IMR-90 (cell line): ENCODE results near the gene CERT1. TPM values are rescaled to one million over a fixed set of nuclear protein-coding genes. Genes with fewer than 3 reads are reported as not detected.

Source experiments
- ATAC-seq: fragments of 200-7000 bp; cut with Tn5 transposase; 2 replicates; pipeline ENCODE4 v1.9.1; 2020; ENCODE audit warnings: low read depth, mild to moderate bottlenecking, moderate library complexity
- BruUV-seq: library from RNA; stranded (reverse); fragments of 400-500 nt; replicated peaks from 2 replicates; lab custom pipeline; 2021; lab: Mats Ljungman, UMichigan
- CTCF ChIA-PET: fragments of 300-600 bp; formaldehyde crosslinking; extraction: SDS; loops from one replicate; lab custom pipeline; 2021; ENCODE audit warnings: antibody characterized with exemption; lab: Yijun Ruan, JAX
- POLR2A ChIA-PET: fragments of 300-600 bp; sonication (Branson Sonifier 250); formaldehyde crosslinking; loops from one replicate; lab custom pipeline; 2022; ENCODE audit warnings: antibody characterized with exemption; ENCODE audit not compliant: unreplicated experiment; lab: Charles Lee
- DNase-seq: peaks from one replicate; pipeline ENCODE4 v3.0.0; 2013
- H2AFZ ChIP-seq: replicated peaks from 2 replicates; pipeline ENCODE3; 2013; ENCODE audit warnings: low read length, mild to moderate bottlenecking; ENCODE audit not compliant: poor library complexity
- H2AK5ac ChIP-seq: 2 replicates; pipeline ENCODE4 v1.6.1; 2013; ENCODE audit warnings: low read depth, low read length, inconsistent platforms
- H2AK9ac ChIP-seq: replicated peaks from 2 replicates; pipeline ENCODE3; 2013; ENCODE audit warnings: mild to moderate bottlenecking, low read depth, low read length, moderate library complexity; ENCODE audit not compliant: poor library complexity
- H2BK120ac ChIP-seq: 2 replicates; pipeline ENCODE4 v1.6.1; 2013; ENCODE audit warnings: low read depth, low read length, inconsistent platforms
- H2BK15ac ChIP-seq: 3 replicates; pipeline ENCODE4 v1.6.1; 2013; ENCODE audit warnings: low read depth, low read length, inconsistent platforms
- H2BK20ac ChIP-seq: 2 replicates; pipeline ENCODE4 v1.6.1; 2013; ENCODE audit warnings: low read depth, mild to moderate bottlenecking, inconsistent platforms, low read length, moderate library complexity
- H2BK5ac ChIP-seq: 2 replicates; pipeline ENCODE4 v1.6.1; 2013; ENCODE audit warnings: mild to moderate bottlenecking, low read depth, low read length, inconsistent platforms; ENCODE audit not compliant: poor library complexity, severe bottlenecking
- H3K14ac ChIP-seq: replicated peaks from 2 replicates; pipeline ENCODE4 v1.6.1; 2013; ENCODE audit warnings: low read depth, low read length, inconsistent platforms
- H3K18ac ChIP-seq: 2 replicates; pipeline ENCODE4 v1.6.1; 2013; ENCODE audit warnings: low read depth, low read length, control low read depth
- H3K23ac ChIP-seq: 2 replicates; pipeline ENCODE4 v1.6.1; 2013; ENCODE audit warnings: low read depth, low read length, inconsistent platforms
- H3K27ac ChIP-seq: 2 replicates; pipeline ENCODE4 v1.5.1; 2013; ENCODE audit warnings: mild to moderate bottlenecking, control low read depth, low read length; ENCODE audit not compliant: insufficient read depth
- H3K27me3 ChIP-seq: 2 replicates; pipeline ENCODE4 v1.6.1; 2013; ENCODE audit warnings: low read length; ENCODE audit not compliant: control insufficient read depth, insufficient read depth
- H3K36me3 ChIP-seq: 2 replicates; pipeline ENCODE4 v1.6.1; 2013; ENCODE audit warnings: low read length, mixed read lengths; ENCODE audit not compliant: control insufficient read depth, insufficient read depth
- H3K4ac ChIP-seq: 2 replicates; pipeline ENCODE4 v1.6.1; 2013; ENCODE audit warnings: low read depth, low read length, inconsistent platforms
- H3K4me1 ChIP-seq: 2 replicates; pipeline ENCODE4 v1.6.1; 2013; ENCODE audit warnings: low read length, mixed read lengths; ENCODE audit not compliant: control insufficient read depth, insufficient read depth
- H3K4me2 ChIP-seq: 2 replicates; pipeline ENCODE4 v1.6.1; 2013; ENCODE audit warnings: low read depth, mild to moderate bottlenecking, control low read depth, low read length, moderate library complexity
- H3K4me3 ChIP-seq: 2 replicates; pipeline ENCODE4 v1.5.1; 2013; ENCODE audit warnings: low read depth, mild to moderate bottlenecking, control low read depth, low read length, moderate library complexity; ENCODE audit not compliant: insufficient read depth
- H3K56ac ChIP-seq: 2 replicates; pipeline ENCODE4 v1.6.1; 2013; ENCODE audit warnings: low read length, inconsistent platforms; ENCODE audit not compliant: insufficient read depth; ENCODE audit errors: extremely low read depth
- H3K79me1 ChIP-seq, 2 experiments: 2 replicates each; pipeline ENCODE4 v1.6.1; 2013; ENCODE audit warnings: low read length in 2 of 2, inconsistent platforms in 1 of 2, low read depth in 1 of 2
- H3K9ac ChIP-seq: 2 replicates; pipeline ENCODE4 v1.6.1; 2013; ENCODE audit warnings: low read depth, low read length, control low read depth
- H3K9me1 ChIP-seq: 2 replicates; pipeline ENCODE4 v1.6.1; 2013; ENCODE audit warnings: low read length, inconsistent platforms; ENCODE audit not compliant: insufficient read depth
- H3K9me3 ChIP-seq: 2 replicates; pipeline ENCODE4 v1.6.1; 2013; ENCODE audit warnings: low read length; ENCODE audit not compliant: control insufficient read depth, insufficient read depth
- H4K20me1 ChIP-seq: 2 replicates; pipeline ENCODE4 v1.6.1; 2013; ENCODE audit warnings: low read length, inconsistent platforms; ENCODE audit not compliant: insufficient read depth
- H4K5ac ChIP-seq: 2 replicates; pipeline ENCODE4 v1.6.1; 2013; ENCODE audit warnings: mild to moderate bottlenecking, low read depth, low read length, control low read depth
- H4K8ac ChIP-seq, 2 experiments: 2 replicates each; pipeline ENCODE4 v1.6.1; 2013; ENCODE audit warnings: low read depth in 2 of 2, low read length in 2 of 2, control low read depth in 1 of 2, inconsistent platforms in 1 of 2
- H4K91ac ChIP-seq: 2 replicates; pipeline ENCODE4 v1.6.1; 2013; ENCODE audit warnings: low read depth, low read length, inconsistent platforms; ENCODE audit not compliant: insufficient read depth
- CHD1 ChIP-seq: IDR thresholded peaks from 2 replicates; pipeline ENCODE4 v1.6.1; 2012; ENCODE audit warnings: low read depth, low read length, improper control_type of control experiment
- MAFK ChIP-seq: IDR thresholded peaks from 2 replicates; pipeline ENCODE4 v1.6.1; 2012; ENCODE audit warnings: low read depth, low read length, improper control_type of control experiment
- MAZ ChIP-seq: IDR thresholded peaks from 2 replicates; pipeline ENCODE4 v1.6.1; 2012; ENCODE audit warnings: low read depth, mild to moderate bottlenecking, low read length, improper control_type of control experiment, moderate library complexity, borderline replicate concordance
- MXI1 ChIP-seq: IDR thresholded peaks from 2 replicates; pipeline ENCODE4 v1.6.1; 2012; ENCODE audit warnings: low read depth, mild to moderate bottlenecking, low read length, moderate library complexity, borderline replicate concordance
- RAD21 ChIP-seq: IDR thresholded peaks from 2 replicates; pipeline ENCODE4 v1.6.1; 2012; ENCODE audit warnings: low read length, improper control_type of control experiment
- SMC3 ChIP-seq: fragments of 150-350 bp; IDR thresholded peaks from 2 replicates; pipeline ENCODE4 v1.6.1; 2016; ENCODE audit warnings: low read depth, mild to moderate bottlenecking, antibody characterized with exemption, low read length, moderate library complexity
- whole genome bisulfite sequencing, 2 experiments: methylation state at CpG; one replicate each; pipeline versions ENCODE4 v1.1.5 to v1.1.7; 2013; ENCODE audit warnings: missing lambda C conversion rate in 2 of 2; ENCODE audit not compliant: insufficient read length in 1 of 2; ENCODE audit errors: extremely low coverage in 2 of 2; 5-methylcytosine and 5-hydroxymethylcytosine counted together
- dilution Hi-C: fragments of 300-500 bp; cut with HindIII; formaldehyde crosslinking; loops from one replicate; pipeline ENCODE4 v1.14.3; 2018; ENCODE audit warnings: low sequenced_read_pairs; ENCODE audit not compliant: unreplicated experiment
- in situ Hi-C: fragments of 300-500 bp; cut with MboI; formaldehyde crosslinking; loops from 3 replicates; pipeline ENCODE4 v1.14.3; 2019; ENCODE audit warnings: low sequenced_read_pairs, inconsistent platforms, mixed read lengths
- intact Hi-C: fragments of 100-400 bp; cut with micrococcal nuclease; formaldehyde crosslinking; loops from 2 replicates; pipeline ENCODE4 v1.10.0; 2022
- polyA plus RNA-seq, 3 experiments: library from polyadenylated mRNA; depleted of rRNA; stranded (reverse); fragments of >200 nt; gene quantifications; 2 replicates each; pipeline ENCODE4 v1.2.3, GENCODE V29; 2012; ENCODE audit warnings: low replicate concordance in 1 of 3
- total RNA-seq: library from RNA; depleted of rRNA; stranded (reverse); fragments of >200 nt; gene quantifications from 2 replicates; pipeline ENCODE4 v1.2.3, GENCODE V29; 2012
- TF ChIP-seq, protein P1 (sequence below): fragments of 150-350 bp; IDR thresholded peaks from 2 replicates; pipeline ENCODE4 v1.6.1; 2017; ENCODE audit warnings: mild to moderate bottlenecking, antibody characterized with exemption, low read length, low read depth
- TF ChIP-seq, protein P2 (sequence below): fragments of 150-350 bp; IDR thresholded peaks from 2 replicates; pipeline ENCODE4 v1.6.1; 2016; ENCODE audit warnings: low read depth, mild to moderate bottlenecking, low read length, moderate library complexity, borderline replicate concordance

CERT1 gene
- total and polyA plus RNA-seq, 2 of the 4 experiments (the other 2 are of a cell fraction) = 7.2 TPM

DNA sequence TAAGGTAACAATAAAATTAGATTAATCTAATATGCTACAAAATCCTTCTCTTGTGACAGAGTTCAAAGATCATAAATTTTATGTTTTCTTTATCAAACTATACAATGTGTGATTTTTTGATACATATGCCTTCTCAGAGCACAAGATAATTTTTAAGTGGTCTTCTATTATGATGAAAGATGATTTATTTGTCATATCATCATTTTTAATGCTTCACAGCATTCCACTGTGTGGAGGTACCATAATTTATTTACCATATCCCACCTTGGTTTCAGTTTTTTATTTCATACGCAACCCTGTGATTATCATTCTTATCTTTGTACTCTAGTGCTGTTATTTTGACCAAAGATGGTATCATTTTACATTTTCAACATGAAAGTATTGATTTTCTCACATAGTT lies 41.9 kb upstream of the CERT1 start:
- intact Hi-C loops = no loop called here
- dilution Hi-C loops = no loop called here

More for the DNA sequence above, 41.9 kb upstream of the CERT1 start:
- H3K27me3 ChIP-seq = no peaks in the 10 kb centered on the region
- in situ Hi-C loops = no loop called here
- no peak overlapping the region for H3K9ac ChIP-seq
- no peak overlapping the region for H3K4me3 ChIP-seq
- no peak overlapping the region for H2BK5ac ChIP-seq
- H4K20me1 ChIP-seq = no peaks in the 10 kb centered on the region; the same call in 1 of the 2 replicates
- H4K91ac ChIP-seq = no peak overlapping the region
- no peaks in the 10 kb centered on the region; the same call in 1 of the 2 replicates for H3K9me1 ChIP-seq
- peaks cover 13 to 17% of the 10 kb centered on the region in 2 experiments; a peak in 2 of 4 replicates for H3K79me1 ChIP-seq
- ATAC-seq = no peak
- TF ChIP-seq, protein P1, sequence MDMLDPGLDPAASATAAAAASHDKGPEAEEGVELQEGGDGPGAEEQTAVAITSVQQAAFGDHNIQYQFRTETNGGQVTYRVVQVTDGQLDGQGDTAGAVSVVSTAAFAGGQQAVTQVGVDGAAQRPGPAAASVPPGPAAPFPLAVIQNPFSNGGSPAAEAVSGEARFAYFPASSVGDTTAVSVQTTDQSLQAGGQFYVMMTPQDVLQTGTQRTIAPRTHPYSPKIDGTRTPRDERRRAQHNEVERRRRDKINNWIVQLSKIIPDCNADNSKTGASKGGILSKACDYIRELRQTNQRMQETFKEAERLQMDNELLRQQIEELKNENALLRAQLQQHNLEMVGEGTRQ = no peak
- no peak for TF ChIP-seq CHD1
- TF ChIP-seq MAFK = peak; percentile 81
- TF ChIP-seq RAD21 = no peak
- TF ChIP-seq, protein P2, sequence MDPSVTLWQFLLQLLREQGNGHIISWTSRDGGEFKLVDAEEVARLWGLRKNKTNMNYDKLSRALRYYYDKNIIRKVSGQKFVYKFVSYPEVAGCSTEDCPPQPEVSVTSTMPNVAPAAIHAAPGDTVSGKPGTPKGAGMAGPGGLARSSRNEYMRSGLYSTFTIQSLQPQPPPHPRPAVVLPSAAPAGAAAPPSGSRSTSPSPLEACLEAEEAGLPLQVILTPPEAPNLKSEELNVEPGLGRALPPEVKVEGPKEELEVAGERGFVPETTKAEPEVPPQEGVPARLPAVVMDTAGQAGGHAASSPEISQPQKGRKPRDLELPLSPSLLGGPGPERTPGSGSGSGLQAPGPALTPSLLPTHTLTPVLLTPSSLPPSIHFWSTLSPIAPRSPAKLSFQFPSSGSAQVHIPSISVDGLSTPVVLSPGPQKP = no peak
- TF ChIP-seq SMC3 = no peak
- TF ChIP-seq MAZ = no peak
- no peak for TF ChIP-seq MXI1
- no peak overlapping the region for H4K5ac ChIP-seq
- H3K4me1 ChIP-seq = no peaks in the 10 kb centered on the region
- H4K8ac ChIP-seq = no peak overlapping the region
- no peak overlapping the region for H2AFZ ChIP-seq
- no peak overlapping the region for H2BK120ac ChIP-seq
- POLR2A ChIA-PET = no interaction called here
- peaks cover 13% of the 10 kb centered on the region for H3K36me3 ChIP-seq
- H2AK9ac ChIP-seq = no peak overlapping the region
- CTCF ChIA-PET = interaction anchor here (0.8 to 1.1 kb wide), 2 partner anchors 15 to 150 kb away, joined by 3 to 6 read pairs; no protein-coding TSS in a partner anchor
- no peak overlapping the region for H2BK15ac ChIP-seq
- no peak overlapping the region for H3K4ac ChIP-seq
- H3K14ac ChIP-seq = no peak overlapping the region
- no peak overlapping the region for H3K56ac ChIP-seq
- H3K23ac ChIP-seq = no peak overlapping the region
- no peak overlapping the region for H2BK20ac ChIP-seq
- BruUV-seq = no TSS peak
- H2AK5ac ChIP-seq = no peak overlapping the region
- H3K4me2 ChIP-seq = no peak overlapping the region
- WGBS, 2 experiments = no CpG with 5 or more reads among the region's 1 CpG
- DNase-seq = no peak
- H3K27ac ChIP-seq = no peak overlapping the region
- no peaks in the 10 kb centered on the region for H3K9me3 ChIP-seq
- no peak overlapping the region for H3K18ac ChIP-seq
